IMR-90 (cell line): ENCODE results near the gene DCP2.

ENCODE experiments used
- CEBPB ChIP-seq: IDR thresholded peaks from 2 replicates; pipeline ENCODE4 v1.6.1; 2012; ENCODE audit warnings: low read depth, low read length, improper control_type of control experiment
- MXI1 ChIP-seq: IDR thresholded peaks from 2 replicates; pipeline ENCODE4 v1.6.1; 2012; ENCODE audit warnings: low read depth, mild to moderate bottlenecking, low read length, moderate library complexity, borderline replicate concordance
- RFX5 ChIP-seq: IDR thresholded peaks from 2 replicates; pipeline ENCODE4 v1.8.0; 2012; ENCODE audit warnings: low read depth, mild to moderate bottlenecking, low read length, moderate library complexity
- TF ChIP-seq, protein P1 (sequence below): conservative IDR thresholded peaks from 2 replicates; pipeline ENCODE4 v1.5.1; 2012; ENCODE audit warnings: mild to moderate bottlenecking, low read depth, low read length, improper control_type of control experiment

DNA sequence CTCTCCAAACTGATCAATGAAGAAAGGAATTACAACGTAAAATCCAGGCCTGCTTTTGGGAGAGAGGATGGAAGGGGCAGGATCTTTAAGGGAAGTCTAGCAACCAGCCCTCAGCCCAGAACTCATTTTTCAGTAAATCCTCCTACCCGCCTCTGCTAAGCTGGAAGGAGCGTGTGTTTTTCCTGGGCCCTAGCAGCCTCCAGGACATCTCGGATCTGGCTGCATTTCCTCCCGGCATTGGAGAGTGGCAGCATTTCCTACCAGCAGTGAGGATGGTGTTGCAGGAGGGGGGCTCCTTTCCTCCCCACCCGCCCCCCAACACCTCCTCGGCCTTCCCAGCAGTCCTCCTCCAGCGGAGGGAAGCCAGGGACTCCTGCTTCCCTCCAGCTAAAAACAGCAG, 54.5 kb downstream of the DCP2 start:
- TF ChIP-seq RFX5 = no peak
- no peak for TF ChIP-seq MXI1
- TF ChIP-seq, protein P1, sequence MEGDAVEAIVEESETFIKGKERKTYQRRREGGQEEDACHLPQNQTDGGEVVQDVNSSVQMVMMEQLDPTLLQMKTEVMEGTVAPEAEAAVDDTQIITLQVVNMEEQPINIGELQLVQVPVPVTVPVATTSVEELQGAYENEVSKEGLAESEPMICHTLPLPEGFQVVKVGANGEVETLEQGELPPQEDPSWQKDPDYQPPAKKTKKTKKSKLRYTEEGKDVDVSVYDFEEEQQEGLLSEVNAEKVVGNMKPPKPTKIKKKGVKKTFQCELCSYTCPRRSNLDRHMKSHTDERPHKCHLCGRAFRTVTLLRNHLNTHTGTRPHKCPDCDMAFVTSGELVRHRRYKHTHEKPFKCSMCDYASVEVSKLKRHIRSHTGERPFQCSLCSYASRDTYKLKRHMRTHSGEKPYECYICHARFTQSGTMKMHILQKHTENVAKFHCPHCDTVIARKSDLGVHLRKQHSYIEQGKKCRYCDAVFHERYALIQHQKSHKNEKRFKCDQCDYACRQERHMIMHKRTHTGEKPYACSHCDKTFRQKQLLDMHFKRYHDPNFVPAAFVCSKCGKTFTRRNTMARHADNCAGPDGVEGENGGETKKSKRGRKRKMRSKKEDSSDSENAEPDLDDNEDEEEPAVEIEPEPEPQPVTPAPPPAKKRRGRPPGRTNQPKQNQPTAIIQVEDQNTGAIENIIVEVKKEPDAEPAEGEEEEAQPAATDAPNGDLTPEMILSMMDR = no peak
- no peak for TF ChIP-seq CEBPB
